OCI-LY1 (cell line): ENCODE measurements around the gene NAA40.

Experiments
- H2AFZ ChIP-seq: fragments of 200-600 bp; sonication (generic), shearing (Covaris generic); 2 replicates; pipeline ENCODE4 v1.6.0; 2014; ENCODE audit warnings: antibody characterized with exemption, mild to moderate bottlenecking, low read length
- H3F3A ChIP-seq: fragments of 200-600 bp; sonication (generic), shearing (Covaris generic); 2 replicates; pipeline ENCODE4 v1.6.0; 2014; ENCODE audit warnings: mild to moderate bottlenecking, antibody characterized with exemption, low read length, moderate library complexity; ENCODE audit not compliant: insufficient read depth
- H3K27ac ChIP-seq: fragments of 200-600 bp; sonication (generic); 2 replicates; pipeline ENCODE4 v1.5.1; 2014; ENCODE audit warnings: low read length, mixed run types, mild to moderate bottlenecking, low read depth; ENCODE audit not compliant: poor library complexity, severe bottlenecking
- H3K27me3 ChIP-seq: fragments of 200-600 bp; sonication (generic); 2 replicates; pipeline ENCODE4 v1.6.0; 2014; ENCODE audit warnings: antibody characterized with exemption, mild to moderate bottlenecking, low read length, moderate library complexity; ENCODE audit not compliant: insufficient read depth
- H3K36me3 ChIP-seq: fragments of 200-600 bp; sonication (generic); 2 replicates; pipeline ENCODE4 v1.6.1; 2014; ENCODE audit warnings: mild to moderate bottlenecking, antibody characterized with exemption, low read length, moderate library complexity, mixed read lengths; ENCODE audit not compliant: insufficient read depth
- H3K4me1 ChIP-seq: fragments of 200-600 bp; sonication (generic); 2 replicates; pipeline ENCODE4 v1.5.1; 2014; ENCODE audit warnings: mild to moderate bottlenecking, low read length, moderate library complexity; ENCODE audit not compliant: insufficient read depth, severe bottlenecking
- H3K4me2 ChIP-seq: fragments of 200-600 bp; sonication (generic), shearing (Covaris generic); 2 replicates; pipeline ENCODE4 v1.6.1; 2014; ENCODE audit warnings: low read length
- H3K4me3 ChIP-seq: fragments of 200-600 bp; sonication (generic); 2 replicates; pipeline ENCODE4 v1.5.1; 2014; ENCODE audit warnings: low read length, low read depth, mild to moderate bottlenecking, mixed read lengths; ENCODE audit not compliant: poor library complexity, severe bottlenecking
- H3K79me2 ChIP-seq: fragments of 200-600 bp; shearing (Covaris generic); 2 replicates; pipeline ENCODE4 v1.6.1; 2016; ENCODE audit warnings: mixed run types, low read length, mixed read lengths; ENCODE audit not compliant: insufficient read depth
- H3K9ac ChIP-seq: fragments of 200-600 bp; sonication (generic), shearing (Covaris generic); 2 replicates; pipeline ENCODE4 v1.6.1; 2014; ENCODE audit warnings: mild to moderate bottlenecking, low read length, mixed read lengths
- H3K9me2 ChIP-seq: fragments of 200-600 bp; sonication (generic), shearing (Covaris generic); 2 replicates; pipeline ENCODE4 v1.6.1; 2014; ENCODE audit warnings: low read depth, mild to moderate bottlenecking, low read length, mixed read lengths
- H3K9me3 ChIP-seq: fragments of 200-600 bp; shearing (Covaris generic); 2 replicates; pipeline ENCODE4 v1.6.1; 2014; ENCODE audit warnings: low read length, mixed read lengths
- H4K20me1 ChIP-seq: fragments of 200-600 bp; sonication (generic), shearing (Covaris generic); 2 replicates; pipeline ENCODE4 v1.6.0; 2016; ENCODE audit warnings: mild to moderate bottlenecking, low read length; ENCODE audit not compliant: insufficient read depth
- EZH2 ChIP-seq: fragments of 200-600 bp; sonication (generic), shearing (Covaris generic); IDR thresholded peaks from 2 replicates; pipeline ENCODE4 v1.8.0; 2017; ENCODE audit warnings: borderline replicate concordance, mixed run types, mild to moderate bottlenecking, antibody characterized with exemption, low read length, moderate library complexity, mixed read lengths
- TF ChIP-seq, protein P1 (sequence below): fragments of 200-600 bp; sonication (generic), shearing (Covaris generic); IDR thresholded peaks from 2 replicates; pipeline ENCODE4 v1.5.1; 2017; ENCODE audit warnings: mild to moderate bottlenecking, antibody characterized with exemption, low read length, moderate library complexity, mixed read lengths

The NAA40 gene

DNA sequence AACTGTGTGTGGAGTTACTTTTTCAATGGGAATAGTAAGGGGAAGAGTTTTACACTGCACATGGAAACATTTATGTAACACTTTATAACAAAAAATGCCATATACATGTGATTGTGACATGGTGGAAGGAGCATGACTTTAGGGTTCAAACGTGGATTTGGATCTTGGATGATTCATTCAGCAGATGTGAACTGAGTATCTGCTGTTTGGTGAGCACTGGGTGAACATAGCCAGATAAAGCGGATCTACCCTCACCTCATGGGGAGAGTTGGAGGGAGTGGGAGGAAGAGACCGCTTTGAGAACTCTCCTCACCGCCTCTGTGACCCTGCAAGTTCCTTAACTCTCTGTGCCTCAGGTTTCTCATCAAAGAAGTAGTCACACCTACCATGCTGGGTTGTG is 3.1 kb downstream of the NAA40 start:
- no peaks in the 10 kb centered on the region for H3F3A ChIP-seq
- no peaks in the 10 kb centered on the region for H4K20me1 ChIP-seq
- H3K4me3 ChIP-seq, result no peak overlapping the region
- H2AFZ ChIP-seq, result no peak overlapping the region
- H3K27me3 ChIP-seq, result no peaks in the 10 kb centered on the region
- no peaks in the 10 kb centered on the region for H3K9me2 ChIP-seq
- peaks cover 23% of the 10 kb centered on the region for H3K79me2 ChIP-seq
- H3K9me3 ChIP-seq, result no peaks in the 10 kb centered on the region
- peaks cover 37% of the 10 kb centered on the region for H3K4me1 ChIP-seq
- peaks cover 28% of the 10 kb centered on the region for H3K36me3 ChIP-seq
- TF ChIP-seq, protein P1, sequence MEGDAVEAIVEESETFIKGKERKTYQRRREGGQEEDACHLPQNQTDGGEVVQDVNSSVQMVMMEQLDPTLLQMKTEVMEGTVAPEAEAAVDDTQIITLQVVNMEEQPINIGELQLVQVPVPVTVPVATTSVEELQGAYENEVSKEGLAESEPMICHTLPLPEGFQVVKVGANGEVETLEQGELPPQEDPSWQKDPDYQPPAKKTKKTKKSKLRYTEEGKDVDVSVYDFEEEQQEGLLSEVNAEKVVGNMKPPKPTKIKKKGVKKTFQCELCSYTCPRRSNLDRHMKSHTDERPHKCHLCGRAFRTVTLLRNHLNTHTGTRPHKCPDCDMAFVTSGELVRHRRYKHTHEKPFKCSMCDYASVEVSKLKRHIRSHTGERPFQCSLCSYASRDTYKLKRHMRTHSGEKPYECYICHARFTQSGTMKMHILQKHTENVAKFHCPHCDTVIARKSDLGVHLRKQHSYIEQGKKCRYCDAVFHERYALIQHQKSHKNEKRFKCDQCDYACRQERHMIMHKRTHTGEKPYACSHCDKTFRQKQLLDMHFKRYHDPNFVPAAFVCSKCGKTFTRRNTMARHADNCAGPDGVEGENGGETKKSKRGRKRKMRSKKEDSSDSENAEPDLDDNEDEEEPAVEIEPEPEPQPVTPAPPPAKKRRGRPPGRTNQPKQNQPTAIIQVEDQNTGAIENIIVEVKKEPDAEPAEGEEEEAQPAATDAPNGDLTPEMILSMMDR, result no peak
- TF ChIP-seq EZH2, result no peak
- H3K9ac ChIP-seq, result no peak overlapping the region; the same call in 1 of the 2 replicates
- peak overlapping the region; percentile 25 for H3K27ac ChIP-seq
- no peak overlapping the region for H3K4me2 ChIP-seq

DNA sequence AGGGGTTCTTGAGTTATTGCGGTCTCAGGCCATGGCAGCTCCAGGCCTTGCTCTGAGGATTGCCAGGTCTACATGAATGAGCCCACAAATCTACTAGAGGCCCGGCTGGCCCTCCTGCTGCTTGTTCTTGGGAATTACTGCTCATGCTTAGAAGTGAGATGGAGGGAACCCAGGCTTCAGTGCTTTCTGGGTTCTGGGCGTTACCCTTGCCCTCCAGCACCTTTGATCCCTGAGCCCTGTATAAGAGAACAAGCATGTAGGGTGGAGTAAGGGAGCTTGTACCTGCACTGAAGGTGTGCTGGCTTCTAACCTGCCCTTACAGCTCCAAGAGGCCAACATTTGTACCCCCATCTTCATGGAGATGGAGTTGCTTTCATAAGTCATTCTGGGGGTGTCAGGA is 4.0 kb downstream of the NAA40 start:
- TF ChIP-seq EZH2, result no peak
- TF ChIP-seq, protein P1, result no peak
- Histone ChIP-seq H3K79me2 (peaks cover 23% of the 10 kb centered on the region), H3K9me3 (no peaks in the 10 kb centered on the region), H3K4me3 (no peak overlapping the region), H3K27me3 (no peaks in the 10 kb centered on the region), H2AFZ (no peak overlapping the region), H3K9ac (no peak overlapping the region), H3K9me2 (no peaks in the 10 kb centered on the region), H3K36me3 (peaks cover 34% of the 10 kb centered on the region), H3K4me2 (no peak overlapping the region), H3K4me1 (peaks cover 33% of the 10 kb centered on the region), H3F3A (no peaks in the 10 kb centered on the region), H4K20me1 (no peaks in the 10 kb centered on the region), H3K27ac (no peak overlapping the region)

DNA sequence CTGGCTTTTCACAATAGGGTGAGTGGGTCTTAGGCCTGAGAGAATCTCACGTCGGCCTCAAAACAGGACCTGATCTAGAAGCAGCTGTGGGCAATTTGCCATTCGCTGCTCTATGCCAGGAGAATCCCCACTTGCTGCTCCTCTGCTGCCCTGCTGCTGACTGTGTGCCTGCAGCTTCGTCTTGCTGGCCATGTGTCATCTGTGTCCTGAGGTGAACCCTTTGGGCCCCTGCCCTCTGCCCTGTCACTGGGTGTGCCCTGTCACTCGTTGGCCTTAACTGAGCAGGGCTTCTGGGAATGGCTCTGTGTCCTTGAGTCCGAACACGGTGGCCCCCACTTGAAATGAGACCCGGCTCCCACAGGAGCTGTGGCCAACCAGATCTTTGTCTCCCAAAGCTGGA is 6.2 kb downstream of the NAA40 start:
- peaks cover 23% of the 10 kb centered on the region for H3K4me1 ChIP-seq
- H3K9ac ChIP-seq, result no peak overlapping the region; the same call in 1 of the 2 replicates
- no peaks in the 10 kb centered on the region for H3K27me3 ChIP-seq
- H3F3A ChIP-seq, result no peaks in the 10 kb centered on the region
- H4K20me1 ChIP-seq, result no peaks in the 10 kb centered on the region
- no peak overlapping the region; the same call in 1 of the 2 replicates for H3K4me2 ChIP-seq
- H3K79me2 ChIP-seq, result peaks cover 20% of the 10 kb centered on the region; the same call in 1 of the 2 replicates
- H2AFZ ChIP-seq, result no peak overlapping the region
- H3K36me3 ChIP-seq, result peaks cover 46% of the 10 kb centered on the region
- TF ChIP-seq, protein P1, result no peak
- no peak for TF ChIP-seq EZH2
- H3K9me3 ChIP-seq, result no peaks in the 10 kb centered on the region
- H3K4me3 ChIP-seq, result no peak overlapping the region
- no peaks in the 10 kb centered on the region for H3K9me2 ChIP-seq
- peak overlapping the region; percentile 27 for H3K27ac ChIP-seq
